ENCODE data around the gene GPX7.
A peak's percentile ranks its signal among the peaks of the same experiment; 100 is the strongest.

GPX7 gene

GRCh38 chr1:52588535-52588934 lies 13.6 kb upstream of the GPX7 start:
- DNase-seq: no peak

GRCh38 chr1:52590266-52590665 lies 11.9 kb upstream of the GPX7 start:
- DNase-seq: no peak

GRCh38 chr1:52592637-52593323 lies 9.4 kb upstream of the GPX7 start:
- no peak for DNase-seq

- no peak for DNase-seq
Observed at GRCh38 chr1:52593495-52593894, 8.7 kb upstream of the GPX7 start.

GRCh38 chr1:52595061-52595460 lies 7.1 kb upstream of the GPX7 start:
- DNase-seq: no peak

GRCh38 chr1:52597912-52598311 lies 4.3 kb upstream of the GPX7 start:
- DNase-seq: no peak

- DNase-seq: no peak
Observed at GRCh38 chr1:52598729-52599128, 3.4 kb upstream of the GPX7 start.

- DNase-seq: no peak
Observed at GRCh38 chr1:52599236-52599635, 2.9 kb upstream of the GPX7 start.

- DNase-seq: no peak
Observed at GRCh38 chr1:52600533-52601179, 1.5 kb upstream of the GPX7 start.

GRCh38 chr1:52601519-52601918 lies 652 bp upstream of the GPX7 start:
- no peak for DNase-seq

- peak; percentile 16 for DNase-seq
Observed at GRCh38 chr1:52602856-52603600, 857 bp downstream of the GPX7 start.

GRCh38 chr1:52603630-52604029 lies 1.5 kb downstream of the GPX7 start:
- no peak for DNase-seq

GRCh38 chr1:52604063-52604770 lies 2.0 kb downstream of the GPX7 start:
- no peak for DNase-seq

- DNase-seq: no peak
Observed at GRCh38 chr1:52613636-52614373, 11.6 kb downstream of the GPX7 start.

- DNase-seq: no peak
Observed at GRCh38 chr1:52614671-52615070, 12.5 kb downstream of the GPX7 start.

GRCh38 chr1:52615489-52616042 lies 13.4 kb downstream of the GPX7 start:
- DNase-seq: no peak

GRCh38 chr1:52621950-52622349 lies 19.8 kb downstream of the GPX7 start:
- DNase-seq: no peak

- DNase-seq: no peak
Observed at GRCh38 chr1:52623812-52624211, 21.6 kb downstream of the GPX7 start.

GRCh38 chr1:52627028-52627427 lies 24.9 kb downstream of the GPX7 start:
- no peak for DNase-seq

- DNase-seq: no peak
Observed at GRCh38 chr1:52628614-52629324, 26.6 kb downstream of the GPX7 start.

GRCh38 chr1:52629325-52629643 lies 27.1 kb downstream of the GPX7 start:
- no peak for DNase-seq

- DNase-seq: no peak
Observed at GRCh38 chr1:52629667-52630066, 27.5 kb downstream of the GPX7 start.

Data from activated naive CD4-positive, alpha-beta T cell treated with Interleukin-2 at 50 U/mL for 16 hours (primary cell).